GM18867 (cell line): ENCODE data around the gene C10orf143.

Source experiments
- ATAC-seq: cut with Tn5 transposase; IDR thresholded peaks from one replicate; pipeline ENCODE4 v1.9.1; 2021; ENCODE audit warnings: mild to moderate bottlenecking, moderate library complexity; ENCODE audit not compliant: unreplicated experiment

The C10orf143 gene

GRCh38 chr10:130054021-130054420 is 56.6 kb downstream of the C10orf143 start:
- ATAC-seq = no peak

DNA sequence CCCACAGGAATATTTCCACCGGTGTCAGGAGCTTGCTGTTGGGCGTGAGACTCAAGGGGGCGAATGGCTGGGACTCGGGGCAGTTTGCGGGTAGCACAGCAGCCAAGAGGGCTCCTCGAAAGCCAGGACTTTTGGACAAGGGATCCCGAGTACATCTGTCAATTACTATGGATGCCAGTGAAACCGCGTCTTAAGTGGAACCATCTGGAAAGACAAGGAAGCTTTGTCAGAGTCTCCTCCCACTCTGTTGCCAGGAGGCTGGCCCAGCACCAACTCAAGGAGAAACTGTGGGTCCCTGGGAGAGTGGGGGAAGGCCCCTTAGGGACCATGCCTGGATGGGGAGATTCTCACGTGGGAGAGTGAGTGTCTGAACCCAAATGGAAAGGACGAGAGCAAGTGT is 57.1 kb downstream of the C10orf143 start:
- ATAC-seq = no peak

GRCh38 chr10:130052193-130052592 is 58.4 kb downstream of the C10orf143 start:
- no peak for ATAC-seq

- no peak for ATAC-seq
Observed at GRCh38 chr10:130050721-130051120, 59.9 kb downstream of the C10orf143 start.

DNA sequence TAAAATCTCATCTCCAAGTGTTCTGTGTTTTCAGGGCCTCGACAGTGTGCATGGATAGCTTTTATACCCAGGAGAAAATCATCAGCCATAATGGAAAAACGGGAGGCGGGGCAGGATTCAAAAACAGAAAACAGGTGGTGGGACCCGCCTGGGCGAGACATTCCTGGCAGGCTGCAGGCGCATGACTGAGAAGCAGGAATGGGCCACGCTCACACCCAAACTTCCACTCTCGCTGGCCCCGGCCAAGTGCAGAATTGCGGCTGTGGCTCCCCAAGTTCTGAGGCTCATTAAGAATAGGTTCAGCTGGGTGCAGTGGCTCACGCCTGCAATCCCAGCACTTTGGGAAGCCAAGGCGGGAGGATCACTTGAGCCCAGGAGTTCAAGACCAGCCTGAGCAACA is 60.6 kb downstream of the C10orf143 start:
- no peak for ATAC-seq

- no peak for ATAC-seq
Observed at GRCh38 chr10:130049244-130049643, 61.4 kb downstream of the C10orf143 start.

DNA sequence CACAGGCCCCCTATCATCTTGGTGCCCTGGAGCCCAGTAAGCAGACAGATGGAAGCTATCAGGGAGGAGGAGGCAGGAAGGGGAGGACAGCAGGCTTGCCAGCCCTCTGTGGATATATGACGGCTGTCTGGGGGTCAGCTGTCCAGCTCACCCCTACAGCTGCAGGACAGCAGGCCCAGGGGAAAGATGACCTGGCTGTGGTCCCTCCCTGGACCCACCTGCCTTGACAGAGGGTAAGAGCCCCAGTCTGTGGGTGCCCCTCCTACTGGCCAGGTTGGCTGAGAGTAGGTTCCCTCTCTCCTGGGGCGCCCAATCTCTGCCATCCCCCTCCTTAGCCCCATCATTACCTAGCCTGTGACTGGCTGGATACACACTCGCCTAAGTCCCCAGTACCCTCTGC is 62.5 kb downstream of the C10orf143 start:
- ATAC-seq = no peak

DNA sequence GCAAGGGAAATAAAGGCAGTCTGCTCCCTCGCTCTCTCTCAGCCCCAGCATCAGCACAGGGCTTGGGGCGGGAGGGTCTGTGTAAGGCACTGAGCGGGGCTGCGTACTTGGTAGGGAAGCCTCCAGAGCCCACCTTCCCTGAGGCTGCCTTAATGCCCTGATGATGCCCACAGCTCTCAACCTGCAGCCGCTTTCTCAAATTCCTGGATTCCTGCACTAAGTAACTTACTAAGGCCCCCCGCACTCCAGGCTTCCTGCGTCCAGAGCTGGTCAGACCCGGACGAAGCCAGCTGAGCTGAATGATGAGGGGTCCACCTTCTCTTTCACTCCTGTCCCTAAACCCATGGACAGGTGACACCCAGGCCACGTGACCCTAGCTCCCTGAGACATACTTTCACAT is 63.3 kb downstream of the C10orf143 start:
- ATAC-seq = no peak

DNA sequence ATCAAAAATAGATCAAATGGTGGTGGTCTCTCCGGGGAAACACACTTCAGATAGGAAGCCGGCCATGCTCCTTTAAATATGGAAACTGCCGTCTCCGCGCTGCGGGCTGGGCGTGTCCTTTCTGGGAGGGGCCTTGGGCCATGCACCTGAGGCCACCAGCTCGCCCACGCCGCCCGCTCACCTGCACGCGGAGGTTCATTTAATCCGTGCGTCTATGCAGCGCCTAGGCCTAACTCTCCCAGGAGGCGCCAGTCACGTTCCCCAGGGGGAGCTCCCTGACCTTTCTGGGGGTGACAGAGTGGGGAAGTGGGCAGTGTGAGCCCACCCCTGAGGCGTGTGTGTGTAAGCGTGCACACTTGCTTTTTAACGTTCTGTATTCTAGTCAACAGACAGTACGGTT is 64.0 kb downstream of the C10orf143 start:
- no peak for ATAC-seq

DNA sequence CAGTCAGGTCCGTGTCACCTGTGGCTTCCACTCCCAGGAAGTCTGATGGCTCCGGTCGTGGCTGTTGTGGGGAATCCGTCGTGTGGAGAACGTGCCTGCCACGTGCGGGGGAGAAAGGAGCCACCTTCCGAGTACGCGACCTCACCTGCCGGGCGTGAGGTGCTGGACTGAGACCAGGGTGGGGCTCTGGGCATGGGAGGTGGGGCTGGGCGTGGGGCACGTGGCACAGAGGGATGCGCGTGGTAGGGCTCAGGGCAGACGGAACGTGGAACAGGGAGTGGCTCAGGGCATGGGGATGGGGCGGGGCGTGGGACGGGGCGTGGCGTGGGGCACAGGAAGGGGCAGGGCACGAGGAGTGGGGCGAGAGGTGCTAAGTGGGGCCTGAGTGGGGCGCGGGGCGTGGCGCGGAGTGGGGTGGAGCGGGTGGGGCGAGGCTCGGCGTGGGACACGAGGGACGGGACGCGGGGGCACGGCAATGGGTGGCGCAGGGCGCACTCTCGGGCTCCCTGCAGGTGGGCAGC is 64.8 kb downstream of the C10orf143 start:
- ATAC-seq = no peak

GRCh38 chr10:130045091-130045652 is 65.5 kb downstream of the C10orf143 start:
- no peak for ATAC-seq

DNA sequence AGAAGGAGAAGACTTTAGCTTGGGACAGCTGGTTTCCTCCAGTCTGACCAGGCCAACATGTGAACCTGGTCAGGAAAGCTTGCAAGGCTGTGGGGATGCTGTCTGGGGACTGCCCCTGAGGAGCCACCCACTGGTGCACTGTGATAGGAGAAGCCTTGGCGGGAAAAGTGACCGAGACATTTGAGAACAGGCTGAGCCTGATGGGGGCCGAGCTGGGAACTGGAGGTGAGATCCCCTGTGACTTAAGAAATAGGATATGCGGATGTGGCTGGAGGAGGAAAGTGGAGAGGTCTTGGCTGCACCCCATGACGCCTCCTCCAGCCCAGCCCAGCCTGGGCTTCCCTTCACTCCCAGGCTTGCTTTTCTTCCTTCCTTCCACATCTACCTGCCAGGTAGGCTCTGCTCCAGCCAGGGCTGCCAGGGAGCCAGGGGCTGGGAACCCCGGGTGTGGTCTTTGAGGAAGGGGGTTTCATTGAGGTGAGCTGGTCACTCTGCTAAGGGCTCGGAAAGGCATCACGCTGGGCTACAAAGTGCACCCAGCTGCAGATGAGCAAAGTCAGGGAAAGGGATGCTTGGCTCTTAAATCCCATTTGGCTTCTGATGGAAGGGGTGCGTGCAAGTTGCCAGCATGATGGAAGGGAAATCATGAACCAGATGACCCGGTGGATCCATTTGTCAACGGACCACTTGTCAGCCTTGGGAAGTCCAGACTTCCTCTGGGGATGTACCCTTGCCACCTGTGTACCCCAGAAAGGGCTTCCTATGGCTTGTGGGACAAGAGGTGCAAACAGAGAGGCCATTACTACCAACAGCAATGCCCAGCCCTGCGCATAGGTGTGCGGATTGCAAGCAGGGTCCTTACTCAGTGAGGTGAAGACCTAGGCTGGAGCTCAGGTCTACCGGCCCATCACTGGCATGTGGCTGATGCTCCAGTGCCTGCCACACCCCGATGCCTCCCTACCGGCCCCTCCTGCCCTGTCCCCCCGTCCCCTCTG is 66.3 kb downstream of the C10orf143 start:
- no peak for ATAC-seq

GRCh38 chr10:130043491-130043890 is 67.1 kb downstream of the C10orf143 start:
- ATAC-seq = no peak

DNA sequence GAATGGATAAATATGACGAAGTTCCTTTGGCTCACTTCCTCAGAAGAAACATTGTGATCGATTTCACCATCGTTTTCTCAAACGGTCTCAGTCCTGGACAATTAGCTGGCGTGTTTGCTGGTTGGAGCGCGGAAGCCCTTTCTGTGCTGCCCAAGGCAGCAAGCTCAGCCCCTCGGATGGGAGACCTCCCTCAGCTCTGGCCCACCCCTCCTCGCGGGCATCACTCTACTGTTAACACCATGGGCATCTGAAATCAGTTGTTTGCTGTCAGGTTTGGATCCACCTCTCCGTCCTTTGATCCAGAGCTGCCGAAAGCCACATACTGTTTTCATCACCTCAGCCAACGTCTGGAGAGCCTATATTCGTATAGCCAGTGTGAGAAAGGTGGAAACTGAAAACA is 68.2 kb downstream of the C10orf143 start:
- no peak for ATAC-seq

GRCh38 chr10:130041451-130042371 is 68.9 kb downstream of the C10orf143 start:
- ATAC-seq = no peak

- no peak for ATAC-seq
Observed at GRCh38 chr10:130040817-130041330, 69.8 kb downstream of the C10orf143 start.

GRCh38 chr10:130040351-130040750 is 70.3 kb downstream of the C10orf143 start:
- ATAC-seq = no peak

DNA sequence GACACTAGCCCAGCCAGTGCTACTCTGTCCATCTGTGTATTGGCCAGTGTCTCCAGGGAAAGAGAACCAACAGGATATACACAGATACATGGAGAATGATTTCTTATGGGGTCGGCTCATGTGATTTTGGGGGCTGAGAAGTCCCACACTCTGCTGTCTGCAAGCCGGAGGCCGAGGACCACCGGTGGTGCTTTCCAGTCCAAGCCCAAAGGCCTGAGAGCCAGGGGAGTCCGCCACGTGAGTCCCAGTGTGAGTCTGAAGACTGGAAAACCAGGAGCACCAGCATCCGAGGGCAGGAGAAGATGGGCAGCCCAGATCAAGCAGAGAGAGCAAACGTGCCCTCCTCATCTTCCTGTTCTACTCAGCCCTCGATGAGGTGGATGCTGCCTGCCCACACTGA is 71.5 kb downstream of the C10orf143 start:
- no peak for ATAC-seq

- ATAC-seq = no peak
Observed at GRCh38 chr10:130038611-130039109, 72.0 kb downstream of the C10orf143 start.

- no peak for ATAC-seq
Observed at GRCh38 chr10:130038019-130038555, 72.5 kb downstream of the C10orf143 start.
